CD4-positive, alpha-beta memory T cell (primary cell): ENCODE results near the gene SNORC. TPM values are rescaled to one million over a fixed set of nuclear protein-coding genes. Genes with fewer than 3 reads are reported as not detected.
"Not testable (repeated sequence)": the region's sequence is repeated elsewhere in the genome, so short reads cannot be mapped to it uniquely, and the experiment has no call there.

Experiments used
- CTCF ChIA-PET: fragments of 350-600 bp; sonication (Branson Sonifier 250); formaldehyde crosslinking; loops from one replicate; lab custom pipeline; 2021; ENCODE audit warnings: inconsistent platforms; ENCODE audit not compliant: partially characterized antibody; lab: Charles Lee
- POLR2A ChIA-PET: fragments of 350-600 bp; sonication (Branson Sonifier 250); formaldehyde crosslinking; loops from one replicate; lab custom pipeline; 2021; ENCODE audit not compliant: partially characterized antibody; lab: Charles Lee
- DNase-seq, 5 donors: peaks; one replicate each; pipeline versions ENCODE4 v3.0.0 to v3.0.0-alpha.2; 2020 to 2022; ENCODE audit warnings: mixed read lengths in 1 of 5
- H3K27ac ChIP-seq: one replicate; pipeline ENCODE4 v1.7.0; 2013; ENCODE audit warnings: low read depth, low read length
- H3K27me3 ChIP-seq: 2 replicates; pipeline ENCODE4 v1.7.0; 2013; ENCODE audit warnings: mild to moderate bottlenecking, low read length, moderate library complexity; ENCODE audit not compliant: insufficient read depth
- H3K36me3 ChIP-seq: 2 replicates; pipeline ENCODE4 v1.7.0; 2013; ENCODE audit warnings: mild to moderate bottlenecking, low read length, moderate library complexity; ENCODE audit not compliant: insufficient read depth
- H3K4me1 ChIP-seq: 2 replicates; pipeline ENCODE4 v1.7.0; 2013; ENCODE audit warnings: mild to moderate bottlenecking, low read length, moderate library complexity; ENCODE audit not compliant: insufficient read depth
- H3K4me3 ChIP-seq, 2 donors: one replicate each; pipeline ENCODE4 v1.7.0; 2013; ENCODE audit warnings: low read length in 2 of 2, mild to moderate bottlenecking in 1 of 2
- H3K9me3 ChIP-seq, 2 donors: one replicate each; pipeline ENCODE4 v1.7.0; 2013; ENCODE audit warnings: low read length in 2 of 2, control low read depth in 1 of 2; ENCODE audit not compliant: control insufficient read depth in 1 of 2
- H3K27ac Mint-ChIP-seq, 7 donors: one replicate each; pipeline ENCODE4 v1.8.0; 2020 to 2021; ENCODE audit warnings: mixed read lengths in 7 of 7, mild to moderate bottlenecking in 6 of 7, inconsistent platforms in 3 of 7, moderate library complexity in 3 of 7
- H3K27me3 Mint-ChIP-seq, 2 donors: one replicate each; pipeline ENCODE4 v1.8.0; 2020 to 2021; ENCODE audit warnings: mixed read lengths in 2 of 2
- H3K36me3 Mint-ChIP-seq, 2 donors: one replicate each; pipeline ENCODE4 v1.8.0; 2020 to 2021; ENCODE audit warnings: mixed read lengths in 2 of 2, inconsistent platforms in 1 of 2, mild to moderate bottlenecking in 1 of 2
- H3K4me1 Mint-ChIP-seq, 4 donors: one replicate each; pipeline ENCODE4 v1.8.0; 2020 to 2021; ENCODE audit warnings: mixed read lengths in 4 of 4, mild to moderate bottlenecking in 1 of 4
- H3K4me3 Mint-ChIP-seq, 8 donors: one replicate each; pipeline ENCODE4 v1.8.0; 2020 to 2021; ENCODE audit warnings: mixed read lengths in 8 of 8, mild to moderate bottlenecking in 7 of 8, moderate library complexity in 6 of 8, inconsistent platforms in 3 of 8
- H3K9me3 Mint-ChIP-seq, 8 donors: one replicate each; pipeline ENCODE4 v1.8.0; 2020 to 2021; ENCODE audit warnings: mixed read lengths in 8 of 8, mild to moderate bottlenecking in 5 of 8, inconsistent platforms in 3 of 8, moderate library complexity in 1 of 8
- intact Hi-C: fragments of 100-400 bp; cut with micrococcal nuclease; formaldehyde crosslinking; loops from one replicate; pipeline ENCODE4 v1.15.1; 2023
- polyA plus RNA-seq, 2 donors: library from polyadenylated mRNA; unstranded; fragments of 300-500 nt; fragmentation: Illumina TruSeq; gene quantifications; one replicate each; pipeline ENCODE4 v1.2.3, GENCODE V29; 2021
- total RNA-seq, 2 experiments: library from RNA; stranded (reverse); gene quantifications; one replicate each; pipeline ENCODE4 v1.2.3, GENCODE V29; 2021

The SNORC gene
- total and polyA plus RNA-seq, 4 experiments from 2014 or later, result 0.14 to 1.5 (median 1.4) TPM; not detected in 1

DNA sequence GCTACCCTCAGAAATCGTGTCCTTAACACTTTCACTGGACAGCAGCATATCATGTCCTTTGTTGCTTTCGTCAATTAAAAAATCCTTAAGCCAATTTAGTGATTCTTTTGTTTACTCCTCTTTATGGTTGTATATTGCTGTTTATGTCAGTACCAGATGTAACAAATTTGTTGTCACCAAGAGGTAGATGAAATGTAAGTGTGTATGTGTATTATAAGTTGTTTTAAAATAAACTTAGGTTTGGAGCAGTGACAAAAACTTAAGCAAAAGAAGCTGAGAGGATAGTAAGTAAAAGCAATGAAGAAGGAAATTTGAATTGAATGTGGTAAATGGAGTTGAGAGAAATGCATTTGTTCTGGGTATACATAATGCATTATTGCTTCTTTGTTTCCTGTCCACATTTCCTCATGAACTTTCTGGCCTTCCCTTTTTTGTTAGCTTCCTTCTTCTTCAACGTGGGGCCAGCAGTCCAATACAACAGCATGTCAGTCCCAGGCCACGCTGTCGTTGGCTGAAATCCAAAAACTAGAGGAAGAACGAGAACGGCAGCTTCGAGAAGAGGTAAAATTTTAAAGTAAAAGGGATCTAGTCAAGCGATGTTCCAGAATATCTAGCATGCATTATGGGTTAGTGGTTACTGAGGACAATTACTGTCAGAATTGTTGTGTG, 30.5 kb upstream of the SNORC start:
- Mint-ChIP-seq H3K27ac (peak overlapping the region in 6 of 7 donors; percentile 17 to 89 (median 80)), H3K27me3 (no peaks in the 10 kb centered on the region), H3K4me3 (peak overlapping the region in 1 of 8 donors; percentile 39), H3K4me1 (peaks cover 24 to 34% (median 31%) of the 10 kb centered on the region in 4 donors), H3K36me3 (peaks cover 36 to 71% of the 10 kb centered on the region in 2 donors), H3K9me3 (no peaks in the 10 kb centered on the region)
- H3K4me1 ChIP-seq, result peaks cover 34% of the 10 kb centered on the region
- no peak overlapping the region for H3K4me3 ChIP-seq
- no peak overlapping the region for H3K27ac ChIP-seq
- ChIA-PET CTCF (no interaction called here), POLR2A (interaction anchor here (1.0 kb wide), 1 partner anchor 412 kb away, joined by 3 read pairs; the partner anchor contains the start of gene ATG16L1)
- no peaks in the 10 kb centered on the region for H3K9me3 ChIP-seq
- DNase-seq, result no peak
- peaks cover 57% of the 10 kb centered on the region for H3K36me3 ChIP-seq
- intact Hi-C loops, result loop anchor here (5.0 kb wide), 1 partner anchor 232 kb away; no protein-coding TSS in a partner anchor
- no peaks in the 10 kb centered on the region for H3K27me3 ChIP-seq

DNA sequence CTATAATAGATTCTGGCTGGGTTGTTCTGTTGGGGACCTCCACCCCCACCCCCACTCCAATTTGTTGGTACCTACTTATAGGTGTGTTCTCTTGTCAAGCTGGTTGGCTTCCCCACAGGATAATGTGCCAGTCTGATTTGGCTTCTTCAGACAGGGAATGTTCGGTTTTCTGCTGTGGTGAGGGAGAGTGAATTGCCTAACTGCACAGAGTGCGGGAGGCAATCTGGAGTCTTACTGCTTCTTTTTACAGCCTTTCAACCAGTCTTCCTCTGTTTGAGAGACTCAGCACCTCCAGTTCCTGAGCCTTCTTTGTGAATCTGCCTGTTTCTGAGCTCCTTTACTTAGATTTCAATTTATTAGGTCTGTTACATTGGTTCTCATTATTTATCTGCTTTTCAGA, 27.4 kb upstream of the SNORC start:
- Mint-ChIP-seq H3K27me3 (no peaks in the 10 kb centered on the region), H3K4me1 (peaks cover 16 to 23% (median 20%) of the 10 kb centered on the region in 4 donors), H3K27ac (peak overlapping the region in 1 of 7 donors; percentile 57), H3K4me3 (no peak overlapping the region), H3K36me3 (peaks cover 53 to 81% of the 10 kb centered on the region in 2 donors), H3K9me3 (no peaks in the 10 kb centered on the region)
- no peak for DNase-seq
- intact Hi-C loops, result no loop called here
- no peak overlapping the region for H3K27ac ChIP-seq
- H3K9me3 ChIP-seq, result no peaks in the 10 kb centered on the region
- H3K4me1 ChIP-seq, result peaks cover 22% of the 10 kb centered on the region
- peaks cover 64% of the 10 kb centered on the region for H3K36me3 ChIP-seq
- no peaks in the 10 kb centered on the region for H3K27me3 ChIP-seq
- CTCF ChIA-PET, result interaction anchor here (1.2 to 1.5 kb wide), 3 partner anchors 11 to 408 kb away, joined by 3 to 6 read pairs (median 3); partner anchors contain the start of gene ATG16L1
- H3K4me3 ChIP-seq, result no peak overlapping the region
- POLR2A ChIA-PET, result interaction anchor here (1.5 kb wide), 1 partner anchor 10 kb away, joined by 4 read pairs; no protein-coding TSS in a partner anchor

DNA sequence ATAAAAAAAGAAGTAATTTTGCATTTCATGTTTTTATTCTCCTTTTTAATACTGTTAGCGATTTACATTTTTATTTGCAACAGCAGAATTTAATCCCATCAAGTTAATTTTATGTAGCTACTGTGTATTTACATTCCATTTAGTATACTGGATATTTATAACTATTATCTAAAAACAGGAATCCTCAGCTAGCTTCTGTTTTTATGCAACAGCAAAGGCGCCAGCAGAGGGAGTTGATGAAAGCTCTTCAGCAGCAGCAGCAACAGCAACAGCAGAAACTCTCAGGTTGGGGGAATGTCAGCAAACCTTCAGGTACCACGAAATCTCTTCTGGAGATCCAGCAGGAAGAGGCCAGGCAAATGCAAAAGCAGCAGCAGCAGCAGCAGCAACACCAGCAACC, 26.2 kb upstream of the SNORC start:
- Histone ChIP-seq H3K9me3 (no peaks in the 10 kb centered on the region), H3K36me3 (peaks cover 72% of the 10 kb centered on the region), H3K4me3 (no peak overlapping the region), H3K27ac (no peak overlapping the region), H3K4me1 (peaks cover 10% of the 10 kb centered on the region), H3K27me3 (no peaks in the 10 kb centered on the region)
- peaks cover 5 to 12% (median 9%) of the 10 kb centered on the region in 4 donors for H3K4me1 Mint-ChIP-seq
- DNase-seq, result no peak
- ChIA-PET POLR2A (no interaction called here), CTCF (interaction anchor here (0.9 kb wide), 1 partner anchor 9 kb away, joined by 3 read pairs; no protein-coding TSS in a partner anchor)
- H3K36me3 Mint-ChIP-seq, result peaks cover 56 to 82% of the 10 kb centered on the region in 2 donors
- H3K4me3 Mint-ChIP-seq, result no peak overlapping the region
- H3K27ac Mint-ChIP-seq, result peak overlapping the region in 1 of 7 donors; percentile 30
- no peaks in the 10 kb centered on the region for H3K9me3 Mint-ChIP-seq
- intact Hi-C loops, result no loop called here
- H3K27me3 Mint-ChIP-seq, result no peaks in the 10 kb centered on the region

DNA sequence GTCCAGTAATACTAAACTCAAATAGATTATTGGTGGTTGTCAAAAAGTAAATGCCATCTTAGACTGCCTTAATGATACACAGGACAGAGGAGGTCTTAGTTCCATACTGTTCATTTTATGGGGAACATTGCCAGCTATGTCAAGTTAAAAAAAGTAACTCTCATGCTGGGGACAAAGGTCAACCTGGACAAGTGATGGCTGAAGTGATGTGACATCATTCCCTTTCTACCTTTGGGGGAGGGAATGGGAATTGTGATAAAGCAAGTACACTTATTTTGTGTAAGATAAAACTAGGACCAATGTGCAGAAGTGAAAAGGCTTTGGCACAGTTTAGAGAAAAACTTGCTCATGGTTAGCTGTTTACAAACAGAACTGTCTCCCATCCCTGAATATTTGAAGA, 24.0 kb upstream of the SNORC start:
- Mint-ChIP-seq H3K4me3 (no peak overlapping the region), H3K27me3 (no peaks in the 10 kb centered on the region), H3K4me1 (no peaks in the 10 kb centered on the region), H3K9me3 (no peaks in the 10 kb centered on the region), H3K27ac (no peak overlapping the region), H3K36me3 (peaks cover 54 to 85% of the 10 kb centered on the region in 2 donors)
- CTCF ChIA-PET, result no interaction called here
- no peak overlapping the region for H3K4me3 ChIP-seq
- POLR2A ChIA-PET, result no interaction called here
- no peak for DNase-seq
- H3K9me3 ChIP-seq, result no peaks in the 10 kb centered on the region
- no peaks in the 10 kb centered on the region for H3K4me1 ChIP-seq
- no peak overlapping the region for H3K27ac ChIP-seq
- peaks cover 80% of the 10 kb centered on the region for H3K36me3 ChIP-seq
- intact Hi-C loops, result no loop called here
- H3K27me3 ChIP-seq, result no peaks in the 10 kb centered on the region

DNA sequence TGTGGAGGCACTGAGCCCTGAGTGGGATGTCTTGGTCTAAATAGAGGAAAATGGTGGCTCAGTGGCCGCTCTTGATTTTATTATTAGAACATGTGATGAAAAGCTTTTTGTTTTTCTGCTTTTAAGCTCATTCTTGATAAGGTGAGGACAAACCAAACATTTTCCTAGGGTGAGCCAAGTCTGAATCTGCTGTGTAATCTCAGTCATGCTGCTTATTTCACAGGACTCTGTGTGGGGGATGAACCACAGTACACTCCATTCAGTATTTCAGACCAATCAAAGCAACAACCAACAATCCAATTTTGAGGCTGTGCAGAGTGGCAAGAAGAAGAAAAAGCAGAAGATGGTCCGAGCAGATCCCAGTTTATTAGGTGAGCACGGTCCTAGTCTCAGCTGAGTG, 20.0 kb upstream of the SNORC start:
- H3K4me3 ChIP-seq, result no peak overlapping the region
- no peaks in the 10 kb centered on the region for H3K9me3 ChIP-seq
- no peaks in the 10 kb centered on the region for H3K27me3 ChIP-seq
- peak overlapping the region in 1 of 7 donors; percentile 44 for H3K27ac Mint-ChIP-seq
- H3K4me1 Mint-ChIP-seq, result no peaks in the 10 kb centered on the region
- intact Hi-C loops, result loop anchor here (10.0 kb wide), 1 partner anchor 205 kb away; no protein-coding TSS in a partner anchor
- H3K27me3 Mint-ChIP-seq, result no peaks in the 10 kb centered on the region
- no peak overlapping the region for H3K4me3 Mint-ChIP-seq
- DNase-seq, result no peak
- H3K36me3 Mint-ChIP-seq, result peaks cover 41 to 84% of the 10 kb centered on the region in 2 donors
- H3K9me3 Mint-ChIP-seq, result no peaks in the 10 kb centered on the region
- CTCF ChIA-PET, result interaction anchor here (1.8 kb wide), 1 partner anchor 13 kb away, joined by 5 read pairs; no protein-coding TSS in a partner anchor
- H3K36me3 ChIP-seq, result peaks cover 56% of the 10 kb centered on the region
- no peak overlapping the region for H3K27ac ChIP-seq
- POLR2A ChIA-PET, result no interaction called here
- no peaks in the 10 kb centered on the region for H3K4me1 ChIP-seq

DNA sequence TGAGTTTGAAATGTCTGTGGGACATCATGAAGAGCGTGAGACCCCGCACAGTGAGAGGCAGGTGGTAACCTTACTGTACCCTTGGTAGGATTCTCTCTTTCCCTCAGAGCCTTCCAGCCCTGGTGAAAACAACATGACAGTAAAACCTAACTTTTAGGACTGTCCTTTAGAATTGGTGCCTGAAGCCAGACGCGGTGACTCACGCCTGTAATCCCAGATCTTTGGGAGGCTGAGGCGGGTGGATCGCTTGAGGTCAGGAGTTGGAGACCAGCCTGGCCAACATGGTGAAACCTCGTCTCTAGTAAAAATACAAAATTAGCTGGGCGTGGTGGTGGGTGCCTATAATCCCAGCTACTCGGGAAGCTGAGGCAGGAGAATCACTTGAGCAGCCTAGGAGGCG, 18.0 kb upstream of the SNORC start:
- not testable (repeated sequence) for H3K4me1 ChIP-seq, H3K27me3 Mint-ChIP-seq, H3K27ac ChIP-seq, DNase-seq, H3K4me1 Mint-ChIP-seq, H3K4me3 ChIP-seq, H3K27me3 ChIP-seq, H3K4me3 Mint-ChIP-seq, H3K9me3 Mint-ChIP-seq, H3K9me3 ChIP-seq
- H3K36me3 ChIP-seq, result peaks cover 48% of the 10 kb centered on the region
- peak overlapping the region in 5 of 7 donors; percentile 9 to 94 (median 50) for H3K27ac Mint-ChIP-seq
- ChIA-PET POLR2A (interaction anchor here (1.4 kb wide), 1 partner anchor 10 kb away, joined by 4 read pairs; no protein-coding TSS in a partner anchor), CTCF (interaction anchor here (1.1 to 2.1 kb wide), 7 partner anchors 18 to 567 kb away, joined by 3 to 13 read pairs (median 4); partner anchors contain the start of gene ATG16L1)
- H3K36me3 Mint-ChIP-seq, result peaks cover 31 to 79% of the 10 kb centered on the region in 2 donors
- intact Hi-C loops, result loop anchor here (10.0 kb wide), 1 partner anchor 203 kb away; no protein-coding TSS in a partner anchor

DNA sequence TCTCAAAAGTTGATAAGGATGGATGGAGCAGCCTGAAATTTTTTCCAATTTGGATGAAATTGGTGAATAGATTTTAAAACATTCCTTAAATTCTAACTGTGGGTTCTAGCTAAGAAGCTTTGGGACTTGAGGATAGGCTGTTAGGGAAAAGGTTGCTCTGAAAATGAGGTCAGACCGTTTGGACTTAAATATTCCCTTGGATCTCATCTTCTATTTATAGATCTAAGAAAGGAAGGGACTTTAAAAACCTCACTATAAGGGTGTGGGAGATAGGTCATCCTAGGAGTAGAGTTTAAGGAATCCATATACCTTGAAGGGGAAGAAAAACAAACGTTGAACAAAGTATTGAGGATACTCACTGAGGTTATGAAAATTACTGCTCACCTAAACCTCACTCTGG, 17.4 kb upstream of the SNORC start:
- Histone ChIP-seq H3K4me3 (no peak overlapping the region), H3K27ac (no peak overlapping the region), H3K4me1 (no peaks in the 10 kb centered on the region), H3K36me3 (peaks cover 48% of the 10 kb centered on the region), H3K9me3 (no peaks in the 10 kb centered on the region), H3K27me3 (no peaks in the 10 kb centered on the region)
- peak overlapping the region in 4 of 7 donors; percentile 4 to 38 (median 21) for H3K27ac Mint-ChIP-seq
- intact Hi-C loops, result loop anchor here (1.0 to 10.0 kb wide), 3 partner anchors 202 to 591 kb away; partner anchors contain the start of gene ATG16L1
- H3K4me1 Mint-ChIP-seq, result no peaks in the 10 kb centered on the region
- DNase-seq, result peak in 1 of 5 donors; percentile 4
- no peak overlapping the region for H3K4me3 Mint-ChIP-seq
- POLR2A ChIA-PET, result interaction anchor here (1.2 to 1.4 kb wide), 2 partner anchors 10 to 398 kb away, joined by 4 read pairs; no protein-coding TSS in a partner anchor
- H3K36me3 Mint-ChIP-seq, result peaks cover 33 to 80% of the 10 kb centered on the region in 2 donors
- H3K9me3 Mint-ChIP-seq, result no peaks in the 10 kb centered on the region
- CTCF ChIA-PET, result interaction anchor here (0.9 to 2.1 kb wide), 12 partner anchors 9 to 566 kb away, joined by 3 to 13 read pairs (median 3); partner anchors contain the start of gene ATG16L1
- no peaks in the 10 kb centered on the region for H3K27me3 Mint-ChIP-seq
